ENCODE measurements around the gene EDNRA.

The EDNRA gene

DNA sequence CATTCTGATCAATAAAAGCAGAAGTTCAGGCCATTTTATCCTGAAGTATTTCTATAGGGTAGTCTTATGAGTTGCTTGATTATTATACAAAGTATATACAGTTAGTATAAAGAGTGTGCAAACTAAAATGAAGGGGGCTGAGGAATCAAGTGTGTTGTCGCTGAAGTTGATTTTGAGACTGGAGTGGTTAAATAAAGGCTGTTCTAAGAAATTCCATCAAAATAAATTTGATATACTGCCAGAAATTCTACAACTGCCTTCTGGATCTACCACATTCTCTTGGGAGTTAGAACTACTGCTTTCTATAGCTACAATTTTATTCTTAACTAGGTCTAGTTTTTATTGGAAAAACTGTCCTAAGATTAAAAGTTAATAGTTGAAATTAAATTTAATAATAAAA, 12.4 kb downstream of the EDNRA start:
- DNase-seq (ENCODE audit: low read depth) = no peak
- no peak overlapping the region for H3K4me3 ChIP-seq (ENCODE audit: low read depth, low read length)
- TF ChIP-seq, protein P1, sequence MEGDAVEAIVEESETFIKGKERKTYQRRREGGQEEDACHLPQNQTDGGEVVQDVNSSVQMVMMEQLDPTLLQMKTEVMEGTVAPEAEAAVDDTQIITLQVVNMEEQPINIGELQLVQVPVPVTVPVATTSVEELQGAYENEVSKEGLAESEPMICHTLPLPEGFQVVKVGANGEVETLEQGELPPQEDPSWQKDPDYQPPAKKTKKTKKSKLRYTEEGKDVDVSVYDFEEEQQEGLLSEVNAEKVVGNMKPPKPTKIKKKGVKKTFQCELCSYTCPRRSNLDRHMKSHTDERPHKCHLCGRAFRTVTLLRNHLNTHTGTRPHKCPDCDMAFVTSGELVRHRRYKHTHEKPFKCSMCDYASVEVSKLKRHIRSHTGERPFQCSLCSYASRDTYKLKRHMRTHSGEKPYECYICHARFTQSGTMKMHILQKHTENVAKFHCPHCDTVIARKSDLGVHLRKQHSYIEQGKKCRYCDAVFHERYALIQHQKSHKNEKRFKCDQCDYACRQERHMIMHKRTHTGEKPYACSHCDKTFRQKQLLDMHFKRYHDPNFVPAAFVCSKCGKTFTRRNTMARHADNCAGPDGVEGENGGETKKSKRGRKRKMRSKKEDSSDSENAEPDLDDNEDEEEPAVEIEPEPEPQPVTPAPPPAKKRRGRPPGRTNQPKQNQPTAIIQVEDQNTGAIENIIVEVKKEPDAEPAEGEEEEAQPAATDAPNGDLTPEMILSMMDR (IDR thresholded peaks at IDR 0.05; ENCODE audit: control insufficient read depth, extremely low read depth, insufficient read depth) = no peak

- DNase-seq (ENCODE audit: low read depth) = no peak
- TF ChIP-seq, protein P1 (IDR thresholded peaks at IDR 0.05; ENCODE audit: control insufficient read depth, extremely low read depth, insufficient read depth) = no peak
- H3K4me3 ChIP-seq (ENCODE audit: low read depth, low read length) = no peak overlapping the region
Observed at GRCh38 chr4:147494301-147494700, 13.4 kb downstream of the EDNRA start.

GRCh38 chr4:147496500-147496899, 15.6 kb downstream of the EDNRA start:
- H3K4me3 ChIP-seq (ENCODE audit: low read depth, low read length) = no peak overlapping the region

GRCh38 chr4:147498031-147498660, 17.2 kb downstream of the EDNRA start:
- no peak for DNase-seq (ENCODE audit: low read depth)
- no peak overlapping the region for H3K4me3 ChIP-seq (ENCODE audit: low read depth, low read length)
- TF ChIP-seq, protein P1 (IDR thresholded peaks at IDR 0.05; ENCODE audit: control insufficient read depth, extremely low read depth, insufficient read depth) = no peak

More at GRCh38 chr4:147496500-147496899, 15.6 kb downstream of the EDNRA start:
- DNase-seq (ENCODE audit: low read depth) = no peak
- TF ChIP-seq, protein P1 (IDR thresholded peaks at IDR 0.05; ENCODE audit: control insufficient read depth, extremely low read depth, insufficient read depth) = no peak

- H3K4me3 ChIP-seq (ENCODE audit: low read depth, low read length) = no peak overlapping the region
- DNase-seq (ENCODE audit: low read depth) = no peak
- TF ChIP-seq, protein P1 (IDR thresholded peaks at IDR 0.05; ENCODE audit: control insufficient read depth, extremely low read depth, insufficient read depth) = no peak
Observed at GRCh38 chr4:147508346-147508745, 27.4 kb downstream of the EDNRA start.

DNA sequence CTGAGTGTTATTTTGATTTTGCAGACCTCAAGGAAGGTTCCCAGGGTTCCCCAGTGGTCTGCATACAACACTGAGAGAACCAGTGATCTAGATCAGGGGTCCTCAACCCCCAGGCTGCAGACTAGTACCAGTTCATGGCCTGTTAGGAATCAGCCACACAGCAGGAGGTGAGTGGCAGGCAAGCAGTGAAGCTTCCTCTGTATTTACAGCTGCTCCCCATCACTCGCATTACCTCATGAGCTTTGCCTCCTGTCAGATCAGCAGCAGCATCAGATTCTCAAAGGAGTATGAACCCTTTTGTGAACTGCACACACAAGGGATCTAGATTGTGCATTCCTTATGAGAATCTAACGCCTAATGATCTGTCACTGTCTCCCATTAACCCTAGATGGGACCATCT, 28.5 kb downstream of the EDNRA start:
- TF ChIP-seq, protein P1 (IDR thresholded peaks at IDR 0.05; ENCODE audit: control insufficient read depth, extremely low read depth, insufficient read depth) = no peak
- no peak overlapping the region for H3K4me3 ChIP-seq (ENCODE audit: low read depth, low read length)
- DNase-seq (ENCODE audit: low read depth) = no peak
